Hematopoietic multipotent progenitor cell treated with erythropoietin and hydrocortisone succinate and interleukin-3 and kit ligand, for 4 days (in vitro differentiated cells): Measurements from ENCODE around the gene MBLAC2.

Source experiments
- DNase-seq: peaks from one replicate; pipeline ENCODE4 v3.0.0-alpha.2; 2015

The MBLAC2 gene

DNA sequence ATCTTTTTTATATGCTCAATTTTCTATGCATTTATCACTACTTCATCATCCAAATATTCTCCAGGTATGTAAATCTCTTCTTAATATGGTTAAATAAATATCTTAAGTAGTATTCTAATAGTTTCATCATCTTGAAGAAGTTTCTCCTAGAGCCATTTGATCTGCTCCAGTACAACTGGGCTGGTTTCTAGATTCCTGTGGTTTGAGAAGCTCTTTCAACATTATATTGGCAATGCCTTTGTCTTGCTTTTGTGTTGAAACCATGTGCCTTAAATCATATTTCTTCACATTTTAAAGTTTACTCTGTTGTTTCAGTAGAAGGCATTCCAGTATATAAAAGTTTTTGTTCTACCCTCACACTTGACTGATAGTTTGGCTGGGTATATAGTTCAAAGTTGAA lies 27.6 kb downstream of the MBLAC2 start:
- DNase-seq: no peak

DNA sequence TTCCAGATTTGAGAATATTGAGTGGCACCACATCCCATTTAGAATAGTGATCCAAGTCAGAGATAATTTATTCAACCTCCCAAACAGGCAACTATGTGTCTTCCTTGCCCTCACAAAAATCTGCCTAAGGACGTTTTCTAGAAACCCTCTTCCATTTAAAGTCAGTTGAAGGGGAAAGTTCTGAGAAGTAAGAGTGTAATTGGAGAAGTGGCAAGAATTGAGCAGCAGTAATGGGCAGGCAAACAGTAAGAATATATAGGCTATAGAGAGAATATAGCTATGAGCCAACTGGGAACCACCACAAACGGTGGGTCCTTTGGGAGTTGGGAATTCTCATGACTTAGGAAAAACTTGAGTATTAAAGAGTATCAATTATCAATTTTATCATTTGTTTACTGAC lies 33.9 kb downstream of the MBLAC2 start:
- peak; percentile 9 for DNase-seq

DNA sequence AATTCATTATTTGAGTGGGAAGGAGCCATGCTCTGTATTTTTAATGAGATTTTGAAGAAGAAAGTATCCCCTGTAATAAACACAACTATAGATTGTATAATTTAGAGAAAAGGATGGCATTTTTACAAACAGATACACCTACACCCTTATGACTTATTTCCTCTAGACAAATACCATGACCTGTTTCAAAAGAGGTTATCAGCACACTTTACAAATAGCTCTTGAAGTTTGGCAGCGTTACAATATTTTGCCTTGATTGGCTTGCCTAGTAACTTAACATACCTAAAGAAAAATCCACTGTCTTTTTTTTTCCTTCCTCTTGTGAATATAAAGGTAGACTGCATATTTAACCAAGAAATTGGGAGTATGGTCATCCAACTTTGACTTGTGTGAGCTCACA lies 36.5 kb downstream of the MBLAC2 start:
- no peak for DNase-seq

DNA sequence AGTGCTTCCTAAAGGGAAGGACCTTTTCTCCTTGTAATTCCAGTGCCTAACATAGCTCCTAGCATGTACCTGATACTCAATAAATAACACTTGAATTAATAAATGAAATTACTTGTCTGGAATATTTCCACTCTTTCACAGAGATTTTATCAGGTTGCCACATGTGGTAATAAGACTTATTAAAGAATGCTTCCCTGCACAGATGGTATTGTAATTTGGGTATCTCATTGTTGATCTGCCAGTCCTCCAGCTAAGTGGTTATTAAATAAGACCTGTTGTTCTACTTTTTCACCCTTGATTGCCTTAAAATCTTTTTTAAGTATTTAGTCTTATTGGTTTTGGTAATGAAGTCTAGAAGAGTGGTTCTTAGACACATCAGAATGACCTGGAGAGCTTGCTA lies 36.9 kb downstream of the MBLAC2 start:
- DNase-seq: no peak

DNA sequence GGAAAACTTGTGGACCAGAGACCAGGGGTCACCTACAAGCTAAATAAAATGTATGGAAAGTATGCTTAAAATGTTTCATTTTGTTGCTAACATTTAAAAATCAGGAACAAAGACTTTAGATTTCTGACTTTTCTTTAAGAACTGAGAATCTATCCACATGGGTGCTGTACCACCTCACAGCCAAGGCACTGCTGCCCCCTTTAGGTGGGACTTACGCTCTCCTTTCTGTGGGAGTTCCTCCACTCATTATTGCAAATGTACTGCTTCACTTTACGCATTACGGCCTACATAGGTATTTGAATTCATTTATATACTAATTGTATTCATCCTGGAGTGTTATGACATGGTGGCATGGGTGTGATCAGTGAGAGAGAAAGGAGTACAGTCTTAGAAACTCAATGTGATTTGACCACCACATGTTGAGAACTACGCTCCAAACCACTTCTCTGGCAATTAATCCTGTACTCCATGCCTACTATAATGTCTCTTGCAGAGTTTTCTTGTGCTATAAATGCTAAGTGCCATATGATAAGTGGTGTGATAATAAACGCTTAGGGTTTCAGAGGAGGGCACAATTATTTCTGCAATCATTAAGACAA lies 40.4 kb downstream of the MBLAC2 start:
- DNase-seq: peak; percentile 83

DNA sequence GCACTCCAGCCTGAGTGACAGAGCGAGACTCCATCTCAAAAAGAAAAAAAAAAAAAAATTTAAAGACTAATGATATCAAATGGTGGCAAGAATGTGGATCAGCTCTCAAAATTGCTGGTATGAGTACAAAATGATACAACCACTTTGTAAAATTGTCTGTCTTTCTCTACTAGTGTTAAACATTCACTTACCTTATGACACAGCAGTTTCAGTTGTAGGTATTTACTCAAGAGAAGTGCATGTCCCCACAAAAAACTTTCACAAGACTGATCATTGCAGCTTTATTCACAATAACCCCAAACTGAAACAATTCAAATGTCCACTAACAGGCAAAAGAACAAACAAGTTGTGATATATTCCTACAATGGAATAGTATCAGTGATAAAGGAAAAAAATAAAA lies 50.3 kb downstream of the MBLAC2 start:
- no peak for DNase-seq

DNA sequence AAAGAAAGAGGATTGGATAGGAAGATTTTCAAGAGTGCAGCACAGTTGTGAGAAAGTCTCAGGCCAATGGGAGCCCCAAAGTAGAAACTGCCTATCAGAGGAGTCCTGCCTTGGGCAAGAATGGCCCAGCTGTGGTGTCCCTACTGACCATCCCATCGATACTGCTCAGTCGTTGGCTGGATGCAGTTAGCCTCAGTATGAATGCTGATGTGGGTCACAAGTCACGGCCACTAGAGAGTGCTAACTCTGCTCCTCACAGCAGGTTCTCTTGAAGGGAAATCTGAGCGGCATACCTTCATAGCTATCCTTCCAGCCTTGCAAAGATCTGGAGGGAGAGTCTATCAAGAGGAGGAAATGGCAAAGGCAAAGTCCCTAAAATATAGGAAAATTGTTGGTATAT lies 53.4 kb downstream of the MBLAC2 start:
- peak; percentile 27 for DNase-seq

DNA sequence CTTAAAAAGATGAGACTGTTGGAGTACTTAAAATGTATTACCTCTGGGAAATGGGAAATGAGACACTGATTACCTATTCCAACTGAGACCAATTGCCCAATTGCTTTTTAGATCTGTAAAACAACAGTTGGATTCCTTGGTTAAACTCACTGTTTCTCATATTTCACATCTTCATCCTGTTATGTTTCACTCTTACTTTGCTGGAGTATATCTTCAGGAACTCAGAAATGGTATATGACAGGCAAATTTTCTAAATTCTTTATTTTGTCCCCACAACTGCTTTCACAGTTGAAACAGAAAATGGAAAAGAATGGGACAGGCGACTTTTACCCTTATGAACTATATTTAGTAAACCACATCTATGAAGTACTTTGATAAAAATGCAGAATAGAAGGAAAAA lies 56.4 kb downstream of the MBLAC2 start:
- no peak for DNase-seq

DNA sequence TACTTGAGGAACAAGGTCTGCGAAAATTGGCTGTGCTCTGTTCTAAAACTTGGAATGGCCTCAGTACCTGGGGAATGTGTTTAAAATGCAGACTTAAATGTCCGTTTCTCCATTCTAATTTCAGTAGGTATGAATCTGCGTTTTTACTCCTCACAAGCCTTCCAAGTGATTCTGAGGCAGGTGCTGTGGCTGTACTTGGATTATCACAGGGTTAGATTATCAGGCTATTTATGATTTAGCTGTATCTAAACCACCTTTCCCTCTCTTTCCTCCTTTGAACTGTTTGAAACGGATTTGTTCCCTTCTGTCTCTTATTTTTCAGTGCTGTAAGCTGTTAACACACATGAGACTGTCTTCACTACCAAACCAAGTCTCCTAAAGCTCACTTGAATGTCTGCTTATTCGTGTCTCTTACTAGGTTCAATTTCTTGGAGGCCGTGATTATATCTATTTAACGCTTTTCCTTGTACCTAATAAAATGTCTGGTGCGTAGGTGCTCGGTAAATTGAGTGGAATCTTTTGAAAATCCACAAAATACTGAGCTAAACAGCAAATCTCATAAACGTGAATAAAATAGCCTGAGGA lies 64.3 kb downstream of the MBLAC2 start:
- DNase-seq: peak; percentile 51

DNA sequence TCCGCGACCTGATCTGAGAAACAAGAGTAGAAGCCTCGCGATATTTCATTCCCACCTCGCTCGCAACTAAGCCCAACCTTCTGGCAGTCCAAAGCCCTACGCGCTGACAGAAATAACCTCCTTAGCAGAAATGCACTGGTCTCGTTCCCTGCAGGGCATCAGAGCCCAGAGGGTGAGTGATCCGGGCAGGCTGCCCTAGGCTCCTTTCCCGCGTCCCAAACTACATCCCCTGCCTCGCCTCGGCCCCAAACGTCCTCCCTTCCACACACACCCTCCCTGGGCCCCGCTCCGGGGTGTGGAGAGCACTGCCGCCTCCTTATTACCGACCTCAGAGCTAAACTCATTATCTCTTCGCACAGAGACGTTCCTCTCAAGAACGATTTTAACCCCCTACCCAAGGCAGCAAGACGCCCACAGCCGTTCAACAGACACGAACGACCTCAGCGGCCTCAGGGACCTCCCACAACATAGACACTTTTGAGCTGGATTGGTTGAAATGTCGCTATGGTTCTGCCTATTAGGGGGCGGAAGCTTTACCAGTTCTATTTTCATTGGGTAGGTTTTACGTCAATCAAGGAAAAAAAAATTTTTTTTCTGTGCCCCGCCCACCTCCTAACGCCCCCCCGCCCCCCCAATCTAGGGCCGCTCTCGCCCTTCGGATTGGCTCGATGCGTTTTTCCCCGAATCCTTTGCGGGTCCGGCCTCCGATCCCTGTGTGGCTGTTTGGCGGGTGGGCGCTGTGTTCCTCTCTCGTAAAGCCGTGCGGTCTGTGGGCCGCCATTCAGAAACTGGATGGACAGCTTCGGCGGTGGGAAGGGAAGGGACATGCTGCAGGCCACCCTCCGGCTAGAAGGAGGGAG lies 65.0 kb downstream of the MBLAC2 start, which contains the start of gene CETN3:
Gene CETN3, minus strand, starts transcription at position 439 of the 860 bp plus-strand sequence. Its CDS starts 95 bp downstream, at position 344.
- DNase-seq: peak; percentile 98

DNA sequence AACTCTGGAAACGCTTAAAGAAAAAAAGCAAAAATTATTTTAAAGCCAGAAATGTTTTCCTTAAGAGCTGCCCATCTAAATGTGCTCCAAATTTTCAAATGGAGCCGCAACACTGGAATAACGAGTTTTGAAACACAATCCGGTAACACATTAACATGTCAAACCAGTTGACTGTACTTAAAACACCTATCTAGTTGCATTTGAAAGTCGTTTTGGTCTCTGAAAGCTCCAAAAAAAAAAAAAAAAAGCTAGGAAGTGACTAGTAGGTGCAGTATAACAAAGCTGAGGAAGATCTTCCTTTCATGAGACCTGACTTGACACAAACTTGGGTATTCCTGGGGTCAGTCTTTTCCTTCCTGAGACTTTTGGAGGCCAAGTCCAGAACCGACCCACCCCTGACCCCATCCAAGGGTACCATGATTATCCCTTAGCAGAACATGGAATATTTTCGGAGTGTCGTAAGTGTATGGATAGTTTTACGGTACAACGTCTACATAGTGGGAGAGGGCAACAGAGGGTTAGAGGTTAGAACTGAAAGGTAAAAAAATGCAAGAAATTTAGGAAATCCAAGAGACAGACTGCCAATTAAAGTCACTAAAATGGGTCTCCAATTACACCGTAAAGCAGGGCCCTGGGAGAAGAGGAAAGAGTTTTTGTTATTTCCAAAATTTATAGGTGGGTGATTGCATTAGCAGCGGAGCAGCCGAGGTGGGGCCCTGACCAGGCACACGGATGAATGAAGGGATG lies 65.8 kb downstream of the MBLAC2 start:
- no peak for DNase-seq
